HCT116 (cell line): ENCODE results near the gene SLC35F1. TPM values are rescaled to one million over a fixed set of nuclear protein-coding genes. Genes with fewer than 3 reads are reported as not detected.

ENCODE experiments used
- ATAC-seq: fragments of 200-7000 bp; cut with Tn5 transposase; 2 replicates; pipeline ENCODE4 v1.9.1; 2020; ENCODE audit warnings: mild to moderate bottlenecking, moderate library complexity
- BruUV-seq: library from RNA; stranded (reverse); fragments of 400-500 nt; replicated peaks from 2 replicates; lab custom pipeline; 2021; lab: Mats Ljungman, UMichigan
- CTCF ChIA-PET: fragments of 300-600 bp; sonication (Branson Sonifier 250); formaldehyde crosslinking; loops from one replicate; lab custom pipeline; 2021; ENCODE audit warnings: antibody characterized with exemption; lab: Charles Lee
- POLR2A ChIA-PET: fragments of 300-600, 350-600 bp; sonication (Branson Sonifier 250); formaldehyde crosslinking; loops from one replicate; lab custom pipeline; 2021; ENCODE audit warnings: antibody characterized with exemption; lab: Charles Lee
- RAD21 ChIA-PET, 2 experiments: fragments of 300-600 bp; sonication (Branson Sonifier 250); formaldehyde crosslinking; loops; one replicate each; lab custom pipeline; 2023; ENCODE audit warnings: low total read pairs in 2 of 2; ENCODE audit not compliant: uncharacterized antibody in 2 of 2, unreplicated experiment in 2 of 2, low non-redundant PET in 1 of 2; lab: Charles Lee
- DNase-seq: peaks from one replicate; pipeline ENCODE4 v3.0.0-alpha.2; 2010; ENCODE audit warnings: low read depth, low spot score
- H2AFZ ChIP-seq: fragments of 200-600 bp; shearing (Covaris generic), sonication (generic); 2 replicates; pipeline ENCODE4 v1.6.1; 2017; ENCODE audit warnings: low read depth, mixed run types, mixed read lengths, antibody characterized with exemption, low read length; ENCODE audit not compliant: poor library complexity, severe bottlenecking
- H3K27ac ChIP-seq: 2 replicates; pipeline ENCODE4 v1.5.1; 2012; ENCODE audit warnings: low read depth, low read length
- H3K27me3 ChIP-seq: fragments of 200-600 bp; sonication (generic); 2 replicates; pipeline ENCODE4 v1.6.1; 2016; ENCODE audit warnings: mixed run types, low read length, mixed read lengths; ENCODE audit not compliant: insufficient read depth
- H3K36me3 ChIP-seq, 2 experiments: fragments of 200-500 bp in 1 of 2; fragments of 200-600 bp in 1 of 2; sonication (Bioruptor generic) in 1 of 2; sonication (generic) in 1 of 2; 2 replicates each; pipeline versions ENCODE4 v1.5.1 to v1.6.1; 2014 to 2016; ENCODE audit warnings: low read length in 2 of 2, inconsistent platforms in 1 of 2, mixed read lengths in 1 of 2, mixed run types in 1 of 2; ENCODE audit not compliant: insufficient read depth in 2 of 2, control insufficient read depth in 1 of 2
- H3K4me1 ChIP-seq, 2 experiments: fragments of 200-600 bp in 1 of 2; sonication (generic) in 1 of 2; 2 replicates each; pipeline versions ENCODE4 v1.5.1 to v1.6.1; 2012 to 2017; ENCODE audit warnings: low read length in 2 of 2, inconsistent platforms in 1 of 2, mild to moderate bottlenecking in 1 of 2, mixed read lengths in 1 of 2, mixed run types in 1 of 2, moderate library complexity in 1 of 2; ENCODE audit not compliant: insufficient read depth in 2 of 2, control insufficient read depth in 1 of 2
- H3K4me2 ChIP-seq: fragments of 200-600 bp; sonication (generic); 2 replicates; pipeline ENCODE4 v1.6.1; 2017; ENCODE audit warnings: mixed run types, low read length, mixed read lengths
- H3K4me3 ChIP-seq, 2 experiments: fragments of 200-600 bp in 1 of 2; sonication (generic) in 1 of 2; replicated peaks in 1 of 2; 2 replicates each; pipeline ENCODE4 v1.5.1; 2011 to 2016; ENCODE audit warnings: low read length in 2 of 2, control low read depth in 1 of 2, low read depth in 1 of 2, mild to moderate bottlenecking in 1 of 2, mixed read lengths in 1 of 2, mixed run types in 1 of 2
- H3K79me2 ChIP-seq: fragments of 200-600 bp; sonication (generic); 2 replicates; pipeline ENCODE4 v1.6.1; 2017; ENCODE audit warnings: mild to moderate bottlenecking, mixed run types, low read length, moderate library complexity, mixed read lengths; ENCODE audit not compliant: insufficient read depth
- H3K9ac ChIP-seq: fragments of 200-600 bp; sonication (generic); 2 replicates; pipeline ENCODE4 v1.6.1; 2016; ENCODE audit warnings: low read length, mixed read lengths
- H3K9me2 ChIP-seq: fragments of 200-600 bp; sonication (generic), shearing (Covaris generic); 2 replicates; pipeline ENCODE4 v1.6.1; 2017; ENCODE audit warnings: mixed run types, mild to moderate bottlenecking, moderate library complexity; ENCODE audit not compliant: insufficient read depth
- H3K9me3 ChIP-seq, 2 experiments: fragments of 200-500 bp in 1 of 2; fragments of 200-600 bp in 1 of 2; sonication (Bioruptor generic) in 1 of 2; sonication (generic) in 1 of 2; 2 replicates each; pipeline ENCODE4 v1.6.1; 2014 to 2017; ENCODE audit warnings: low read length in 2 of 2, mixed read lengths in 2 of 2, inconsistent platforms in 1 of 2, low read depth in 1 of 2, mild to moderate bottlenecking in 1 of 2, mixed run types in 1 of 2, moderate library complexity in 1 of 2; ENCODE audit not compliant: control insufficient read depth in 1 of 2, insufficient read depth in 1 of 2
- H4K20me1 ChIP-seq: fragments of 200-600 bp; sonication (generic), shearing (Covaris generic); 2 replicates; pipeline ENCODE4 v1.6.1; 2017; ENCODE audit warnings: mixed run types, mild to moderate bottlenecking, moderate library complexity; ENCODE audit not compliant: insufficient read depth
- ATF3 ChIP-seq: IDR thresholded peaks from 2 replicates; pipeline ENCODE4 v1.6.1; 2012
- CEBPB ChIP-seq: IDR thresholded peaks from 2 replicates; pipeline ENCODE4 v1.6.1; 2012; ENCODE audit warnings: low read depth
- ELF1 ChIP-seq: IDR thresholded peaks from 2 replicates; pipeline ENCODE4 v1.6.1; 2012; ENCODE audit warnings: low read depth, borderline replicate concordance
- EZH2 ChIP-seq: fragments of 200-600 bp; sonication (generic); IDR thresholded peaks from 2 replicates; pipeline ENCODE4 v1.6.1; 2017; ENCODE audit warnings: antibody characterized with exemption, mixed run types
- MAX ChIP-seq: IDR thresholded peaks from 2 replicates; pipeline ENCODE4 v1.6.1; 2012
- POLR2AphosphoS5 ChIP-seq: IDR thresholded peaks from 2 replicates; pipeline ENCODE4 v1.6.1; 2011; ENCODE audit warnings: mild to moderate bottlenecking, low read depth, low read length, moderate library complexity
- RAD21 ChIP-seq: IDR thresholded peaks from 2 replicates; pipeline ENCODE4 v1.6.1; 2012; ENCODE audit warnings: low read depth, mild to moderate bottlenecking
- REST ChIP-seq: IDR thresholded peaks from 2 replicates; pipeline ENCODE4 v1.6.1; 2012; ENCODE audit warnings: low read depth
- SIN3A ChIP-seq: IDR thresholded peaks from 2 replicates; pipeline ENCODE4 v1.6.1; 2012; ENCODE audit warnings: low read depth
- SRF ChIP-seq: IDR thresholded peaks from 2 replicates; pipeline ENCODE4 v1.6.1; 2012; ENCODE audit warnings: low read depth
- intact Hi-C: fragments of 100-400 bp; cut with micrococcal nuclease; formaldehyde crosslinking; loops from 2 replicates; pipeline ENCODE4 v1.10.0; 2022
- total RNA-seq: library from RNA; stranded (reverse); gene quantifications from one replicate; pipeline ENCODE4 v1.2.1, GENCODE V29; 2021; ENCODE audit not compliant: unreplicated experiment

SLC35F1 gene
- total RNA-seq, 1 experiment from 2014 or later: 0.07 TPM

GRCh38 chr6:118148561-118148960, 241.5 kb downstream of the SLC35F1 start:
- DNase-seq (no peak), ATAC-seq (no peak)
- Histone ChIP-seq H3K9ac (no peak overlapping the region), H3K79me2 (no peaks in the 10 kb centered on the region), H3K4me2 (no peak overlapping the region), H3K27ac (no peak overlapping the region), H4K20me1 (no peaks in the 10 kb centered on the region), H3K4me1 (no peaks in the 10 kb centered on the region), H3K9me2 (no peaks in the 10 kb centered on the region), H3K9me3 (no peaks in the 10 kb centered on the region), H3K27me3 (no peaks in the 10 kb centered on the region), H3K4me3 (no peak overlapping the region), H3K36me3 (no peaks in the 10 kb centered on the region), H2AFZ (no peak overlapping the region)
- no TSS peak for BruUV-seq
- intact Hi-C loops: no loop called here
- ChIA-PET RAD21 (no interaction called here), POLR2A (no interaction called here), CTCF (no interaction called here)
- TF ChIP-seq EZH2: no peak
- no peak for TF ChIP-seq CEBPB
- TF ChIP-seq POLR2AphosphoS5: no peak
- TF ChIP-seq ELF1: no peak
- no peak for TF ChIP-seq SIN3A
- no peak for TF ChIP-seq RAD21
- TF ChIP-seq MAX: no peak
- no peak for TF ChIP-seq SRF
- no peak for TF ChIP-seq REST
- TF ChIP-seq ATF3: no peak
